Fibroblast of villous mesenchyme (primary cell): ENCODE data around the gene THPO. TPM values are rescaled to one million over a fixed set of nuclear protein-coding genes. Genes with fewer than 3 reads are reported as not detected.

Experiments
- DNase-seq: peaks from one replicate; pipeline ENCODE4 v3.0.0-alpha.2; 2010; ENCODE audit warnings: low read depth
- H3K4me3 ChIP-seq: 2 replicates; pipeline ENCODE4 v1.5.1; 2011; ENCODE audit warnings: low read depth, mild to moderate bottlenecking, low read length
- CTCF ChIP-seq: IDR thresholded peaks from 2 replicates; pipeline ENCODE4 v1.5.1; 2012; ENCODE audit warnings: low read depth, mild to moderate bottlenecking, low read length; ENCODE audit not compliant: insufficient read depth
- total RNA-seq: library from RNA; depleted of rRNA; stranded (reverse); fragments of >200 nt; gene quantifications from 2 replicates; pipeline ENCODE4 v1.2.3, GENCODE V29; 2012

Gene THPO
- total RNA-seq, 1 donor: 0.86 TPM

DNA sequence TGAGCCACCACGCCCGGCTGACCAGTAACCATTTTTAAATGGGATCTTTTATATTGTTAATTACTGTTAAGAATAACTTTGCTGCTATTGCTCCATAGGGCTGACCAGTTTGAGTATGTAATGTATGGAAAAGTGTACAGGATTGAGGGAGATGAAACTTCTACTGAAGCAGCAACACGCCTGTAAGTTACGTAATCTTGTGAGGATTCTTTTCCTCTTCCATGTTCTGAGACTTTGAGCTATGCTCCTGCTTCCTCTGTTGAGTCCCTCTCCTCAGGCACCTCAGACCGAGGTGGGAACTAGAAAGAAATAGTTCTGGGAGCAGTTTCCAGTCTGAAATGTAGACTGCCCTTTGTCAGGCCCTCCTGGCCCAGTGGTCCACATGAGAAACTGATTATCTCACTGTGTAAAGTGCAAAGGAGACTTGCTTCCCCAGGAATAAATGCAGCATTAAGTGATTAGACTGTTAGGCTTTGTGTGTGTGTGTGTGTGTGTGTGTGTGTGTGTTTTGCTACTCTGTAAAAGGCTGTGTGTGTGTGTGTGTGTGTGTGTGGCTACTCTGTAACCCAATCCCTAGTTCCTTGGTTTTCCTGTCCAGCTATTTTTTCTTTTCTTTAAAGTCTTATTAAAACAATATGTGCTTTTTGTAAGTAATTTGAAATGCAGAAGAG lies 11.3 kb downstream of the THPO start:
- TF ChIP-seq CTCF: no peak
- no peak overlapping the region for H3K4me3 ChIP-seq
- peak; percentile 26 for DNase-seq

- peak overlapping the region; percentile 84 for H3K4me3 ChIP-seq
- peak; percentile 98 for DNase-seq
- peak; percentile 54 for TF ChIP-seq CTCF
These were observed 15.1 kb downstream of the THPO start for GRCh38 chr3:184362668-184363546.

GRCh38 chr3:184361932-184362667 lies 15.9 kb downstream of the THPO start:
- DNase-seq: peak; percentile 74
- no peak for TF ChIP-seq CTCF
- H3K4me3 ChIP-seq: peak overlapping the region; percentile 84

DNA sequence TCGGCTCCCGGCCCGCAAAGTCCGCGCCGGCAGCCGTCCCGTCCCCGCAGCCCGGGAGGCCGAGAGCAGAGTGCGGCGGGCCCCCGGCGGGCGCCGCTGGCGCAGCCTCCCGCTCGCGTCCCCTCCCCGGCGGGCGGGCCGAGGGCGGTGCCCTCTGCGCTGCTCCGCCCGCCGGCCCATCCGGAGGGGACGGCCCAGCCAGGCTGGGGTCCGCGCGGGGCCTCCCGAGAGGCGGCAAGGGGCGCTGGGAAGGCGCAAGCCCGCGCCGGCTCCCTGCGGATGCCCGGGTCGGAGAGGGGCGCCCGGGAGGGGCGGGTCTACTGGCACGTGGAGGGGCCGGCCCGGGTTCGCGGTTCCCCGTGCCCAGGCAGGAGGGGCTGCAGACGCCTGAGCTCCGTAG lies 16.5 kb downstream of the THPO start, which contains the start of the genes CLCN2 and POLR2H:
Gene CLCN2 (minus strand): TSS at position 74 of the 400 bp plus-strand sequence. CDS start 126 bp downstream, outside the sequence.
Gene POLR2H (plus strand): TSS at position 179 of the 400 bp plus-strand sequence. CDS start 1,783 bp downstream, outside the sequence.
- DNase-seq: peak; percentile 53
- no peak for TF ChIP-seq CTCF
- peak within 1 kb of the TSS; percentile 84 for H3K4me3 ChIP-seq

DNA sequence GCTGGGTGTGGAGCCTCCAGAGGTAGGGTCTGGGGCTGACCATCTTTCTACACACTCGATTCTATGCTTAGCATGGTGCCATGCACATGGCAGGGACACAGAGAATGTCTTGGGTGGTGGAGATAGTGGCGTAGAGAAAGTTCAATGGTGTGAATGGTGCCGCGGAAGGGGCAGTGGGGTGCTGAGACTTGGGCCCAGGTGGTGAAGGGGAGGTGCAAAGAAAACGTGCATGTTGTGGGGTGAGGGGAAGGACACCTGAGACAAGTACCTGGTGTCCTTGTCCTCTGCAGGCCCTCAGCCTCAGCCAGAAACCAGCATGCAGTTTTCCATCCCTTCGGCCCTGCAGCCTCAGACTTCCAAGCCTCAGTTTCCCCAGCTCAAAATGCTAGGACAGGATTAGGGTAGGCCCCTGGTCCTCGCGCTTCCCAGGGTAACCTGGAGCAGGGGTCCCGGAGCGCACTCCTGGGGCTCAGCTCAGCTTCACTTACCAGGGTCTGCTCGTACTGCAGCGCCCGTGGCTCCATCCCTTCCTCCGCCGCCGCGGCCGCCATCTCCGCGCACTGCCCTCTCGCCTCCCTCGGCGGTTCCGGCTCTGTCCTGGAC lies 17.0 kb downstream of the THPO start:
- H3K4me3 ChIP-seq: peak overlapping the region; percentile 84
- TF ChIP-seq CTCF: no peak
- no peak for DNase-seq
